Panc1 (cell line): Measurements from ENCODE around the gene IFNA13.

Source experiments
- CTCF ChIP-seq: fragments of 450-650 bp; IDR thresholded peaks from 2 replicates; pipeline ENCODE4 v1.5.1; 2017; ENCODE audit warnings: mild to moderate bottlenecking
- POLR2AphosphoS5 ChIP-seq: IDR thresholded peaks from 2 replicates; pipeline ENCODE4 v1.6.1; 2012; ENCODE audit warnings: mild to moderate bottlenecking, low read depth, low read length, moderate library complexity
- SIN3A ChIP-seq: IDR thresholded peaks from 2 replicates; pipeline ENCODE4 v1.6.1; 2012; ENCODE audit warnings: low read depth, mild to moderate bottlenecking, low read length, moderate library complexity, borderline replicate concordance; ENCODE audit not compliant: insufficient read depth
- TCF7L2 ChIP-seq: IDR thresholded peaks from 2 replicates; pipeline ENCODE4 v1.6.1; 2011; ENCODE audit warnings: mild to moderate bottlenecking, low read depth, low read length, inconsistent platforms

- no peak for TF ChIP-seq CTCF
- TF ChIP-seq TCF7L2: no peak
- TF ChIP-seq POLR2AphosphoS5: no peak
- no peak for TF ChIP-seq SIN3A
Measured at GRCh38 chr9:21362287-21362686, 5.6 kb downstream of the IFNA13 start.
